DOHH2 (cell line): ENCODE results near the gene MAGI1.

ENCODE experiments used
- EZH2phosphoT487 ChIP-seq: fragments of 200-600 bp; sonication (generic); IDR thresholded peaks from 2 replicates; pipeline ENCODE4 v1.6.1; 2017; ENCODE audit warnings: borderline replicate concordance, mild to moderate bottlenecking, antibody characterized with exemption, low read length, moderate library complexity, mixed read lengths
- TF ChIP-seq, protein P1 (sequence below): fragments of 200-600 bp; sonication (generic); IDR thresholded peaks from one replicate; pipeline ENCODE4 v1.5.1; 2014; ENCODE audit warnings: antibody characterized with exemption, mild to moderate bottlenecking, low read depth, low read length; ENCODE audit not compliant: poor library complexity, severe bottlenecking

DNA sequence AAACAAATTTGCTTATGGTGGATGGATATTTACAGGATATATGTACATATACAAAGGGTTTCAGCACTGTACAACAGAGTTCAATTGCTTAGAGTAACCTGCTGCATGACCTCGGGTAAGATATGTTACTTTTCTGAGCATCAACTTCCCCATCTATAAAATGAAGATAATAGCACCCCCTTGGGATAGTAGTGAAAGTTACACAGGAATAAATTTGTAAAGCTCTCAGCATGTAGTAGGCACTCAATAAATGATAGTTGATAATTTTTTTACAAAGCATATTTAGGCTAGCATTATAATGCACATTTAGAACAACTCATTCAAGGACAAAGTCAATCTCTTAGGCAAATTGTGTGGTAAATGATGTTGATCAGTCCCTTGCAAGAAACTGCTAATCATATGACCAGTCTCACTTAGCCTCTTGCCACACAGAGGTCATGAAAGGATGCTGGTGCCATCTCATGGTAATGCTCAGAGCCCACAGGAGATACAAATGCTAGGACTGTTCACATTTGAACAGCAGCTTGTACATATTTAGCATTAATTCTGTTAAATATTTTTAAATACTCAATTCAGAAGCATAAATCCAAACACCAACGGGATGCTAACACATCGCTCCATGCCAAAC is 123.9 kb downstream of the MAGI1 start:
- TF ChIP-seq, protein P1, sequence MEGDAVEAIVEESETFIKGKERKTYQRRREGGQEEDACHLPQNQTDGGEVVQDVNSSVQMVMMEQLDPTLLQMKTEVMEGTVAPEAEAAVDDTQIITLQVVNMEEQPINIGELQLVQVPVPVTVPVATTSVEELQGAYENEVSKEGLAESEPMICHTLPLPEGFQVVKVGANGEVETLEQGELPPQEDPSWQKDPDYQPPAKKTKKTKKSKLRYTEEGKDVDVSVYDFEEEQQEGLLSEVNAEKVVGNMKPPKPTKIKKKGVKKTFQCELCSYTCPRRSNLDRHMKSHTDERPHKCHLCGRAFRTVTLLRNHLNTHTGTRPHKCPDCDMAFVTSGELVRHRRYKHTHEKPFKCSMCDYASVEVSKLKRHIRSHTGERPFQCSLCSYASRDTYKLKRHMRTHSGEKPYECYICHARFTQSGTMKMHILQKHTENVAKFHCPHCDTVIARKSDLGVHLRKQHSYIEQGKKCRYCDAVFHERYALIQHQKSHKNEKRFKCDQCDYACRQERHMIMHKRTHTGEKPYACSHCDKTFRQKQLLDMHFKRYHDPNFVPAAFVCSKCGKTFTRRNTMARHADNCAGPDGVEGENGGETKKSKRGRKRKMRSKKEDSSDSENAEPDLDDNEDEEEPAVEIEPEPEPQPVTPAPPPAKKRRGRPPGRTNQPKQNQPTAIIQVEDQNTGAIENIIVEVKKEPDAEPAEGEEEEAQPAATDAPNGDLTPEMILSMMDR = no peak
- TF ChIP-seq EZH2phosphoT487 = no peak
